ENCODE data around the gene MCRIP2. TPM values are rescaled to one million over a fixed set of nuclear protein-coding genes. Genes with fewer than 3 reads are reported as not detected.
A peak's percentile ranks its signal among the peaks of the same experiment; 100 is the strongest.

MCRIP2 gene
- total and polyA plus RNA-seq, 9 of the 15 experiments (the other 6 are each of a cell fraction or from before 2014, with no cell fraction given), result 0.80 to 120 (median 35.2) TPM

GRCh38 chr16:695355-696089, 53.9 kb downstream of the MCRIP2 start (continued):
- TF ChIP-seq ZNF395 (CRISPR knock-in tag; IDR thresholded peaks at IDR 0.05), result peak; percentile 60; the same call in 1 of the 2 replicates
- peak; percentile 63 for TF ChIP-seq NR3C1 (CRISPR knock-in tag; IDR thresholded peaks at IDR 0.05)
- TF ChIP-seq ARID3A (IDR thresholded peaks at IDR 0.05; ENCODE audit: borderline replicate concordance, low read depth, low read length), result no peak
- no peak for TF ChIP-seq ZNF318 (IDR thresholded peaks at IDR 0.05; ENCODE audit: borderline replicate concordance in 1 of 2, low read depth in 1 of 2)
- TF ChIP-seq DACH1 (IDR thresholded peaks at IDR 0.05; ENCODE audit: partially characterized antibody), result no peak
- 0 out of 2 replicates have a peak, but pooled peaks have one; percentile 25 for TF ChIP-seq SMARCA5 (IDR thresholded peaks at IDR 0.05)
- no peak for TF ChIP-seq ZKSCAN3 (CRISPR knock-in tag; IDR thresholded peaks at IDR 0.05)
- no peak for TF ChIP-seq MAFG (tag; conservative IDR thresholded peaks at IDR 0.05)
- TF ChIP-seq HNRNPL (IDR thresholded peaks at IDR 0.05; ENCODE audit: low read depth, low read length), result peak; percentile 87; the same call in 1 of the 2 replicates
- TF ChIP-seq BCOR (IDR thresholded peaks at IDR 0.05), result 0 out of 2 replicates have a peak, but pooled peaks have one; percentile 12
- no peak for TF ChIP-seq NR4A1 (CRISPR knock-in tag; IDR thresholded peaks at IDR 0.05)
- no peak for TF ChIP-seq NR4A1 (tag; IDR thresholded peaks at IDR 0.05)
- TF ChIP-seq ZEB2 (IDR thresholded peaks at IDR 0.05), result no peak
- TF ChIP-seq TEAD2 (tag; IDR thresholded peaks at IDR 0.05), result no peak
- no peak for TF ChIP-seq ZNF212 (CRISPR knock-in tag; IDR thresholded peaks at IDR 0.05)
- TF ChIP-seq NR2C2 (CRISPR knock-in tag; IDR thresholded peaks at IDR 0.05), result peak; percentile 83; the same call in 1 of the 2 replicates
- TF ChIP-seq NR2C2 (tag; IDR thresholded peaks at IDR 0.05), result peak; percentile 57; the same call in 1 of the 2 replicates
- no peak for TF ChIP-seq CSDE1 (IDR thresholded peaks at IDR 0.05)
- TF ChIP-seq ETV5 (CRISPR knock-in tag; IDR thresholded peaks at IDR 0.05; ENCODE audit: low read depth), result no peak
